H9 (cell line): ENCODE results near the gene ROR1. TPM values are rescaled to one million over a fixed set of nuclear protein-coding genes. Genes with fewer than 3 reads are reported as not detected.

ENCODE experiments used
- DNase-seq: peaks from one replicate; pipeline ENCODE4 v3.0.0-alpha.2; 2017
- H2AFZ ChIP-seq: one replicate; pipeline ENCODE4 v1.6.1; 2013; ENCODE audit warnings: mild to moderate bottlenecking, low read length, control low read depth, moderate library complexity
- H2AK5ac ChIP-seq: 2 replicates; pipeline ENCODE4 v1.6.1; 2013; ENCODE audit warnings: low read length, control low read depth, mixed read lengths; ENCODE audit not compliant: insufficient read length
- H2BK120ac ChIP-seq: one replicate; pipeline ENCODE4 v1.6.1; 2013; ENCODE audit warnings: low read depth, mild to moderate bottlenecking, low read length, control low read depth, inconsistent platforms; ENCODE audit not compliant: poor library complexity, severe bottlenecking
- H2BK12ac ChIP-seq: 2 replicates; pipeline ENCODE4 v1.6.1; 2013; ENCODE audit warnings: low read length, control low read depth, mixed read lengths, low read depth; ENCODE audit not compliant: insufficient read length
- H2BK15ac ChIP-seq: 2 replicates; pipeline ENCODE4 v1.6.1; 2013; ENCODE audit warnings: low read depth, low read length, control low read depth
- H2BK20ac ChIP-seq: one replicate; pipeline ENCODE4 v1.6.1; 2013; ENCODE audit warnings: low read depth, mild to moderate bottlenecking, low read length, control low read depth, inconsistent platforms; ENCODE audit not compliant: poor library complexity, severe bottlenecking
- H2BK5ac ChIP-seq: 2 replicates; pipeline ENCODE4 v1.6.1; 2013; ENCODE audit warnings: low read length, control low read depth, mixed read lengths; ENCODE audit not compliant: insufficient read length
- H3K14ac ChIP-seq: 2 replicates; pipeline ENCODE4 v1.6.1; 2013; ENCODE audit warnings: low read length, control low read depth; ENCODE audit not compliant: insufficient read depth
- H3K18ac ChIP-seq: 2 replicates; pipeline ENCODE4 v1.6.1; 2013; ENCODE audit warnings: low read depth, mild to moderate bottlenecking, mixed read lengths, low read length, control low read depth; ENCODE audit not compliant: insufficient read length
- H3K23ac ChIP-seq: 2 replicates; pipeline ENCODE4 v1.6.1; 2013; ENCODE audit warnings: low read length, control low read depth, mixed read lengths, low read depth; ENCODE audit not compliant: insufficient read length
- H3K23me2 ChIP-seq: 2 replicates; pipeline ENCODE4 v1.6.1; 2013; ENCODE audit warnings: low read depth, mild to moderate bottlenecking, mixed read lengths, low read length, control low read depth; ENCODE audit not compliant: insufficient read length, poor library complexity, severe bottlenecking
- H3K27ac ChIP-seq: 2 replicates; pipeline ENCODE4 v1.5.1; 2013; ENCODE audit warnings: low read length, control low read depth, mixed read lengths, low read depth; ENCODE audit not compliant: insufficient read length
- H3K27me3 ChIP-seq: 2 replicates; pipeline ENCODE4 v1.6.1; 2013; ENCODE audit warnings: low read length, control low read depth, inconsistent platforms; ENCODE audit not compliant: insufficient read depth
- H3K4ac ChIP-seq: 2 replicates; pipeline ENCODE4 v1.6.1; 2013; ENCODE audit warnings: low read depth, mild to moderate bottlenecking, control low read depth, inconsistent platforms, low read length, moderate library complexity
- H3K4me1 ChIP-seq: 2 replicates; pipeline ENCODE4 v1.6.1; 2013; ENCODE audit warnings: low read length, control low read depth, inconsistent platforms; ENCODE audit not compliant: insufficient read depth
- H3K4me2 ChIP-seq: 2 replicates; pipeline ENCODE4 v1.6.1; 2013; ENCODE audit warnings: low read length, control low read depth, mixed read lengths; ENCODE audit not compliant: insufficient read length, insufficient read depth
- H3K56ac ChIP-seq: 2 replicates; pipeline ENCODE4 v1.6.1; 2013; ENCODE audit warnings: low read depth, mild to moderate bottlenecking, mixed read lengths, low read length, control low read depth; ENCODE audit not compliant: insufficient read length
- H3K79me1 ChIP-seq: 2 replicates; pipeline ENCODE4 v1.6.1; 2013; ENCODE audit warnings: low read depth, mild to moderate bottlenecking, moderate library complexity, low read length, control low read depth, inconsistent platforms; ENCODE audit not compliant: insufficient read depth, poor library complexity, severe bottlenecking
- H3K79me2 ChIP-seq: 2 replicates; pipeline ENCODE4 v1.6.1; 2013; ENCODE audit warnings: low read length, control low read depth, inconsistent platforms; ENCODE audit not compliant: insufficient read depth
- H3K9ac ChIP-seq: 2 replicates; pipeline ENCODE4 v1.6.1; 2013; ENCODE audit warnings: low read length, control low read depth, mixed read lengths; ENCODE audit not compliant: insufficient read length; ENCODE audit errors: extremely low read depth
- H3K9me3 ChIP-seq: one replicate; pipeline ENCODE4 v1.6.1; 2013; ENCODE audit warnings: low read depth, low read length, inconsistent platforms; ENCODE audit not compliant: control insufficient read depth
- H3T11ph ChIP-seq: one replicate; pipeline ENCODE4 v1.6.1; 2013; ENCODE audit warnings: mild to moderate bottlenecking, low read length, control low read depth, inconsistent platforms
- H4K20me1 ChIP-seq: one replicate; pipeline ENCODE4 v1.6.1; 2013; ENCODE audit not compliant: control insufficient read depth, insufficient read length, insufficient read depth
- H4K5ac ChIP-seq: 2 replicates; pipeline ENCODE4 v1.6.1; 2013; ENCODE audit warnings: low read depth, mild to moderate bottlenecking, mixed read lengths, low read length, control low read depth; ENCODE audit not compliant: insufficient read length
- H4K8ac ChIP-seq: replicated peaks from 2 replicates; pipeline ENCODE4 v1.6.1; 2013; ENCODE audit warnings: low read length, control low read depth, mixed read lengths, low read depth; ENCODE audit not compliant: insufficient read length
- H4K91ac ChIP-seq: 2 replicates; pipeline ENCODE4 v1.6.1; 2013; ENCODE audit warnings: low read depth, mild to moderate bottlenecking, moderate library complexity, mixed read lengths, low read length, control low read depth; ENCODE audit not compliant: insufficient read length
- H3K27ac Mint-ChIP-seq, 3 experiments: 2 replicates in 2 of 3; 3 replicates in 1 of 3; pipeline ENCODE4 v1.8.0; 2020 to 2021; ENCODE audit warnings: mixed read lengths in 3 of 3, mild to moderate bottlenecking in 1 of 3, moderate library complexity in 1 of 3
- H3K27me3 Mint-ChIP-seq: 2 replicates; pipeline ENCODE4 v1.8.0; 2021; ENCODE audit warnings: low read depth, mild to moderate bottlenecking, moderate library complexity, mixed read lengths
- H3K36me3 Mint-ChIP-seq, 3 experiments: 2 replicates in 2 of 3; 3 replicates in 1 of 3; pipeline ENCODE4 v1.8.0; 2020 to 2021; ENCODE audit warnings: low read depth in 3 of 3, mixed read lengths in 3 of 3; ENCODE audit not compliant: insufficient read depth in 1 of 3
- H3K4me1 Mint-ChIP-seq, 2 experiments: 2 replicates each; pipeline ENCODE4 v1.8.0; 2020; ENCODE audit warnings: mixed read lengths in 2 of 2
- H3K4me3 Mint-ChIP-seq, 2 experiments: 2 replicates in 1 of 2; 3 replicates in 1 of 2; pipeline ENCODE4 v1.8.0; 2020 to 2021; ENCODE audit warnings: mild to moderate bottlenecking in 2 of 2, mixed read lengths in 2 of 2, moderate library complexity in 1 of 2
- H3K9me3 Mint-ChIP-seq, 2 experiments: 2 replicates in 1 of 2; 3 replicates in 1 of 2; pipeline ENCODE4 v1.8.0; 2020; ENCODE audit warnings: mild to moderate bottlenecking in 2 of 2, mixed read lengths in 2 of 2, moderate library complexity in 1 of 2
- CTCF ChIP-seq: fragments of 200-600 bp; sonication (generic); conservative IDR thresholded peaks from 3 replicates; pipeline ENCODE4 v1.8.0; 2021; ENCODE audit warnings: antibody characterized with exemption, mild to moderate bottlenecking
- WGBS: extraction: QIAGEN DNeasy Blood & Tissue Kit; methylation state at CpG from one replicate; pipeline ENCODE4 v1.1.7; 2013; ENCODE audit warnings: missing lambda C conversion rate, low lambda C conversion rate, mixed read lengths; ENCODE audit not compliant: insufficient read length; ENCODE audit errors: extremely low coverage; 5-methylcytosine and 5-hydroxymethylcytosine counted together
- total RNA-seq: library from RNA; stranded (reverse); gene quantifications from 2 replicates; pipeline ENCODE4 v1.2.1, GENCODE V29; 2021

ROR1 gene
- total RNA-seq, 1 experiment from 2014 or later = 75.9 TPM

GRCh38 chr1:63836830-63837229 is 63.0 kb downstream of the ROR1 start:
- H3K27ac ChIP-seq = no peak overlapping the region
- H3K79me2 ChIP-seq = peaks cover 32% of the 10 kb centered on the region; the same call in 1 of the 2 replicates
- H3K4me1 Mint-ChIP-seq = peaks cover 71 to 86% of the 10 kb centered on the region in 2 experiments

More at GRCh38 chr1:63836830-63837229, 63.0 kb downstream of the ROR1 start:
- no peak overlapping the region for H3K23ac ChIP-seq
- H2BK120ac ChIP-seq = no peak overlapping the region
- no peak overlapping the region for H2BK20ac ChIP-seq
- no peak overlapping the region for H2AFZ ChIP-seq
- no CpG with 5 or more reads among the region's 5 CpGs for WGBS
- DNase-seq = no peak
- H3K36me3 Mint-ChIP-seq = no peaks in the 10 kb centered on the region
- no peak overlapping the region for H3K14ac ChIP-seq
- H3K23me2 ChIP-seq = no peaks in the 10 kb centered on the region
- H3K27me3 ChIP-seq = no peaks in the 10 kb centered on the region
- no peak overlapping the region for H3K9ac ChIP-seq
- no peak overlapping the region for H4K8ac ChIP-seq
- H3K56ac ChIP-seq = no peak overlapping the region
- H3K27ac Mint-ChIP-seq = peak overlapping the region in 1 of 3 experiments; percentile 47; a peak in 2 of 7 replicates
- no peak overlapping the region for H3K18ac ChIP-seq
- no peak overlapping the region for H2AK5ac ChIP-seq
- H4K5ac ChIP-seq = no peak overlapping the region
- H3K27me3 Mint-ChIP-seq = no peaks in the 10 kb centered on the region
- H3K9me3 Mint-ChIP-seq = no peaks in the 10 kb centered on the region
- no peak overlapping the region for H2BK5ac ChIP-seq
- no peak overlapping the region for H4K91ac ChIP-seq
- no peak overlapping the region for H3T11ph ChIP-seq
- TF ChIP-seq CTCF = no peak
- H3K4ac ChIP-seq = no peak overlapping the region
- no peak overlapping the region for H3K4me2 ChIP-seq
- H3K4me1 ChIP-seq = peaks cover 18% of the 10 kb centered on the region
- H3K9me3 ChIP-seq = no peaks in the 10 kb centered on the region
- peaks cover 3% of the 10 kb centered on the region for H3K79me1 ChIP-seq
- H2BK15ac ChIP-seq = no peak overlapping the region
- H2BK12ac ChIP-seq = no peak overlapping the region
- no peaks in the 10 kb centered on the region for H4K20me1 ChIP-seq
- H3K4me3 Mint-ChIP-seq = no peak overlapping the region; a peak in 1 of 5 replicates
